Epithelial cell of esophagus (primary cell): ENCODE results near the gene KRTAP5-1.

ENCODE experiments used
- DNase-seq: peaks from one replicate; pipeline ENCODE4 v3.0.0; 2010; ENCODE audit warnings: low read depth
- H3K4me3 ChIP-seq: 2 replicates; pipeline ENCODE4 v1.5.1; 2011; ENCODE audit warnings: mild to moderate bottlenecking, low read length, control low read depth
- TF ChIP-seq, protein P1 (sequence below): IDR thresholded peaks from 2 replicates; pipeline ENCODE4 v1.5.1; 2011; ENCODE audit warnings: low read depth, mild to moderate bottlenecking, low read length, control low read depth, inconsistent platforms; ENCODE audit not compliant: insufficient read depth; ENCODE audit errors: missing control alignments

KRTAP5-1 gene

DNA sequence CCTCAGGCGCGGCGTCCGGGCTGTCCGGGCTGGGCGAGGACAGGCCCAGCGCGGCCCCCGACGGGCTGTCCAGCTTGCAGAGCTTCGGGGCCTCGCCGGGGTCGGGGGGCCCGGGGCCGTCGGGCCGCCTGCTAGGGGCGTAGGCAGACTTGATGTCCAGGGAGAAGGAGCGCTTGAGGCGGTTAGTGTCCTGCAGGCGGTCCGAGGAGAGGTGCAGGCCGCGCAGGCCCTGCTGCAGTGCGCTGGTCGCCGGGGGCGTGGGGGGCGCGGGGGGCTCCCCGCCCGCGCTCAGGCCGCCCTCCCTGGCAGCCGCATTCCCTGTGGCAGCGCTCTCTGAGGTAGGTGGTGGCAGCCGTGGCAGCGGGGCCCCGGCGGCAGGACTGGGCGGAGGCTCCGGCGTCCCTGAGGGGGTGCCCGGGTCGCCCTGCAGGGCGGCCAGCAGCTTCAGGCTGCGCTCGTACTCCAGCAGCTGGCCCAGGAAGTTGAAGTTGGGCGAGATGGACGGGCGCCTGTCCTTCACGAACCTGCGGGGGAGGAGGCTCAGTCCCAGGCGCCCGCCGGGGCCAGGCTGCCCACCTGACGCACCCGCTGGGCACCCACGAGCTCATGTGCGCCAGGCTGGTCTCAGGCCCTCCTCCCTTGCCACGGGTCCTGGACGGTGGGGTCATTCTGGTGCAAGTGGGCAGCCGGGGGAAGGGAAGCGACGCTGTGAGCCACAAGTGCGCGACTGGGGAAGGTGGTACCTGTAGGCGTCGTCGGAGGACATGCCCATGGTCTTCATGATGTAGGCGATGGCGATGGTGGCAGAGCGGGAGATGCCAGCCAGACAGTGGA lies 27.8 kb downstream of the KRTAP5-1 start:
- DNase-seq = no peak
- no peak overlapping the region for H3K4me3 ChIP-seq
- TF ChIP-seq, protein P1, sequence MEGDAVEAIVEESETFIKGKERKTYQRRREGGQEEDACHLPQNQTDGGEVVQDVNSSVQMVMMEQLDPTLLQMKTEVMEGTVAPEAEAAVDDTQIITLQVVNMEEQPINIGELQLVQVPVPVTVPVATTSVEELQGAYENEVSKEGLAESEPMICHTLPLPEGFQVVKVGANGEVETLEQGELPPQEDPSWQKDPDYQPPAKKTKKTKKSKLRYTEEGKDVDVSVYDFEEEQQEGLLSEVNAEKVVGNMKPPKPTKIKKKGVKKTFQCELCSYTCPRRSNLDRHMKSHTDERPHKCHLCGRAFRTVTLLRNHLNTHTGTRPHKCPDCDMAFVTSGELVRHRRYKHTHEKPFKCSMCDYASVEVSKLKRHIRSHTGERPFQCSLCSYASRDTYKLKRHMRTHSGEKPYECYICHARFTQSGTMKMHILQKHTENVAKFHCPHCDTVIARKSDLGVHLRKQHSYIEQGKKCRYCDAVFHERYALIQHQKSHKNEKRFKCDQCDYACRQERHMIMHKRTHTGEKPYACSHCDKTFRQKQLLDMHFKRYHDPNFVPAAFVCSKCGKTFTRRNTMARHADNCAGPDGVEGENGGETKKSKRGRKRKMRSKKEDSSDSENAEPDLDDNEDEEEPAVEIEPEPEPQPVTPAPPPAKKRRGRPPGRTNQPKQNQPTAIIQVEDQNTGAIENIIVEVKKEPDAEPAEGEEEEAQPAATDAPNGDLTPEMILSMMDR = no peak

DNA sequence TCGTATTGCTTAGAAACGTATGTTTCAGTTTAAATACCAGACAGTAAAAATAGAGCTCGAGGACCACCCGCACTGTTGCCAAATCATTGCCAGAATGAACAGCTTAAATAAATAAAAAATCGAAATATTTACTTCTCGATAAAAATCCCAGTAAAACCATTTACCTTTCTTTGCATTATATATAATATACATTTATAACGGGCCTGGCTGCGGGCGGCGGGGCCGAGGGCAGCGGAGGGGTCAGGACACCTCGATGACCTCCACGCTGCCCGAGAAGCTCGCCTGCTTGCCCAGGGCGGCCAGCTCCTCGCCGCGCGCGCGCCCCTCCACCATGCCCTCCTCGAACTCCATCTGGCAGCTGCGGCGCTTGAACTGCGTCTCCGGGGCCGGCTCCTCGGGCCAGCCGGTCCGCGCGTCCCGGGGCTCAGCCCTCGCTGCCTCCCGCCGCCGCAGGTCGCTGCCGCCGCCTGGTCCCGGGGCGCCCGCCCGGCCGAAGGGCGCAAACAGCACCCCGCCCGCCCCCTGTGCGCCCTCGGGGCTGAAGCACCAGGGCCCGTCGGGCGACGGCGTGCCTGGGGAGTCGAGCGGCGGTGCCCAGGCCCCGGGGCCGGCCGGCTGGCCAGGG lies 28.7 kb downstream of the KRTAP5-1 start:
- H3K4me3 ChIP-seq = no peak overlapping the region
- DNase-seq = no peak
- TF ChIP-seq, protein P1 = no peak

DNA sequence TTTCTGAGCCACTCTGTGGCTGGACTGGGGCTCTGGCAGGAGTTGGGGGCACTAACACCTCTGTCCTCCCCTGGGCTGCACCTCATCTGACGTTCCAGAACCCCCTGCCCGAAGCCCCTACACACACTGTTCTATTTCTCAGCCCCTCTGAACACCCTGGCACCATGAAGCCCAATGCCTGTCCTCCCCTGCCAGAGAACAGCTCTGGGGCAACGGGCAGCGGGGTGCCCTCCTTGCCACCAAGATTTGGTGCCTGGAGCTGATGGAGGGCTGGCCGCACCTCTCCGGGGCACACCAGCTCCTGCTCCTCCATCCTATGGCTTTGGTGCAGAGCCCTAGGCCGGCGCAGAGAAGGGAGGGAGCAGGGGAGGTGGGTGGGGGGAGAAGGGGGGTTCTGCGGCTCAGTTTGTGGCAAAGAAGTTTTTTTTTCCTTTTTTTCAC lies 29.4 kb downstream of the KRTAP5-1 start:
- H3K4me3 ChIP-seq = no peak overlapping the region
- no peak for DNase-seq
- TF ChIP-seq, protein P1 = no peak

DNA sequence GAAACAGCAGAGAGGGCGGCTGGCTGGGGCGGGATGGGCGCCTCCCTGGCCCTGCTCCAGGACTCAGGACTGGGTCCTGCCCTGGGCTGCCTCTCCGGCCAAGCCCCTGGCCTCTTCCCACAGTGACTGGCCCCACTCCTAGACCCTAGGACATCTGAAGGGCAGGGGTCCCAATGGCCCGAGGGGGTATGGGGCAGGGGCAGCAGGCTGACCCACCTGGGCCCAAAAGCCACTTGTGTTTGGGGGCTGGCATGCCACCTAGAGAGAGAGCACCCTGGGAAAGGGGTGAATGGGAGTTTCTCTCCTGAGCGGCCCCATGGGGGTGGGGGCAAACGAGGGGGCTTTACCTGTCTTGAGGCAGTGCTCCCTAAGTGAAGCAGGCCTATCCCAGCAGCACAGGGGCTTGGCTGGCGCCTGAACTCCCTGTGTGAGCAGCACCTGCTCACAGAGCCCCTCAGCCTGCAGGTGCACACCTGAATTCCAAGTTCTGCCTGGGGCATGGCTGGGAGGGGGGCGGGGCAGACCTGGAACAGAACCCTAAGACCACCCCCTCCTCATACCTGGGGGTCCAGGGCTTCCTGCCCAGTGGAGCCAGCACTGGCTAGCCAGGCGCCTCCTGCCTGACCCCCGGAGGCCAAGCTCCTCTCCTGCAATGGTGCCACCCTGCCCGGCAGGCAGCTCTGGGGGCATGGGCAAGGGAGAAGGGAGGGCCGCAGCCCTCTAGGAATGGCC lies 29.9 kb downstream of the KRTAP5-1 start:
- H3K4me3 ChIP-seq = no peak overlapping the region
- TF ChIP-seq, protein P1 = no peak
- no peak for DNase-seq

DNA sequence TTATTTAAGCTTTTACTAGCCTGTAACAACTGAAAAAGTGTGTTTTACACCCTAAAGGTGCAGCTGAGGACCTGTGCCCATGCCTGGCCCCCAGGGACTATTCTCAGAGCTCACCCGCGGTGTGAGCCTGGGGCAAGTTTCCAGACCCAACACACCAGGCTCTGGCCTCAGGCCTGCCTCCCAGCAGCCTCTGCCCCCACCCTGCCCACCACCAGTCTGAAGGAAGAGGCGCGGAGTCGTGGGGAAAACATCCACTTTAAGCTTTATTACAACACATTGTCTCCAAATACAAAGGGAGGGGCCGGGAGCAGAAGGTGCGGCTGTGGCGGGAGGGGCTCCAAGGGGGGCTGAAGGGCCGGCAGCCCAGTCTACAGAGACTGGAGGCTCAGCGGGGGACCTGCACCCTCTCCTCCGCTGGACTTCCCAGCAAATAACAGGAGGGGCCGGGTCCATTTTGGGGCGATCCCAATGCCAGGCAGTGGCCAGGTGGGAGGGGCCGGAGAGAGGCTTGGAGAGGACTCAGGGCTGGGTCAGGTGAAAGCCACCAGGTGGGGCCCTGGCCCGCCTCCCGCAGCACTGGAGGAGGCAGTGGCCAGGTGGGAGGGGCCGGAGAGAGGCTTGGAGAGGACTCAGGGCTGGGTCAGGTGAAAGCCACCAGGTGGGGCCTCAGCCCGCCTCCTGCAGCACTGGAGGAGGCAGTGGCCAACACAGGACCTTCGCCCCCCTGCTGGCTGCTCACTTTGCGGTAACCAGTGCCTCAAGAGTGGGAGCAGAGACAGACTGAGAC lies 31.1 kb downstream of the KRTAP5-1 start:
- TF ChIP-seq, protein P1 = no peak
- H3K4me3 ChIP-seq = no peak overlapping the region
- no peak for DNase-seq
